Chondrocyte (in vitro differentiated cells): ENCODE results near the gene PSMC2. TPM values are rescaled to one million over a fixed set of nuclear protein-coding genes. Genes with fewer than 3 reads are reported as not detected.

Experiments used
- DNase-seq: peaks from one replicate; pipeline ENCODE4 v3.0.0; 2021; ENCODE audit warnings: mixed read lengths, low spot score
- H3K27ac Mint-ChIP-seq: one replicate; pipeline ENCODE4 v1.8.0; 2021; ENCODE audit warnings: mild to moderate bottlenecking, moderate library complexity, mixed read lengths; ENCODE audit not compliant: unreplicated experiment
- H3K27me3 Mint-ChIP-seq: 2 replicates; pipeline ENCODE4 v1.8.0; 2021; ENCODE audit warnings: low read depth, mixed read lengths
- H3K36me3 Mint-ChIP-seq: 2 replicates; pipeline ENCODE4 v1.8.0; 2021; ENCODE audit warnings: low read depth, mixed read lengths
- H3K4me1 Mint-ChIP-seq: 2 replicates; pipeline ENCODE4 v1.8.0; 2021; ENCODE audit warnings: low read depth, mild to moderate bottlenecking, mixed read lengths
- H3K4me3 Mint-ChIP-seq: one replicate; pipeline ENCODE4 v1.8.0; 2021; ENCODE audit warnings: mild to moderate bottlenecking, moderate library complexity, mixed read lengths; ENCODE audit not compliant: unreplicated experiment
- H3K9me3 Mint-ChIP-seq: 2 replicates; pipeline ENCODE4 v1.8.0; 2021; ENCODE audit warnings: low read depth, mixed read lengths
- total RNA-seq: library from RNA; stranded (reverse); gene quantifications from 3 replicates; pipeline ENCODE4 v1.2.1, GENCODE V29; 2021
- TF ChIP-seq, protein P1 (sequence below): fragments of 200-600 bp; sonication (generic); IDR thresholded peaks from 2 replicates; pipeline ENCODE4 v1.5.0; 2021; ENCODE audit warnings: antibody characterized with exemption, mild to moderate bottlenecking, moderate library complexity

The PSMC2 gene
- total RNA-seq, 1 donor from 2014 or later = 126 TPM

- no peaks in the 10 kb centered on the region for H3K9me3 Mint-ChIP-seq
Observed at GRCh38 chr7:103373866-103374643, 26.6 kb downstream of the PSMC2 start.

DNA sequence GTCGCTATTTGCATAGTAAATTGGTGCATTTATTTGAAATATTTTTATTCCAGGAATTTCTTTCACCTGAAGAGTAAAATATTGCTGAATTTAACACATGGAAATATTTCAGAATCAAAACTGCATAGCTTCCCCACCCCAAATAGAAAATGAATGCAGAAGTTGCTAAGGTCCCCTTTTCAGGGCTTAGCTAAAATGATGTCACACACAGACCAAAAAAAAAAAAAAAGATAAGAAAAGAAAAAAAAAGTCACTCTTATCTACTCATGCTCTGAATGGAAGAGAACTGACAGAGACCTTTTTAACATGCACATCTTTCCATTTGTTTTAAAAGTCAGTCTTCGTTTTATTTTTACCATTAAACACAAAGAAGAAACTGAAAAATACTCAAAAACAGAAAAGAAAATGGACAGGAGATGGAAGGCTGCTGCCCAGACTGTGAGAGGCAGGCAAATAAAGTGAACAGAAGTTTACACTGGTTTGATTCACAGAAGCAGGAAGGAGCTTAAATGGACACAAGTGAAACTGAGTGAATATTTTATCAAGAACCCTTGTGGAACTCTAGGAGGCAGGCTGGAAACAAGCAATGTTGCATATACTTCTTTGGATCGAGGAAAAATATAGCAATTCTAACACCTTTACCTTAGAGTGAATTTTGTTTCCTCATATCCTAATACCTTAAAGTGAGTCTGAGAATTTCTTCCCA, 32.0 kb downstream of the PSMC2 start:
- H3K27me3 Mint-ChIP-seq = peaks cover 19% of the 10 kb centered on the region
- H3K36me3 Mint-ChIP-seq = no peaks in the 10 kb centered on the region
- H3K27ac Mint-ChIP-seq = no peak overlapping the region
- DNase-seq = no peak
- H3K4me1 Mint-ChIP-seq = no peaks in the 10 kb centered on the region
- H3K4me3 Mint-ChIP-seq = no peak overlapping the region
- TF ChIP-seq, protein P1, sequence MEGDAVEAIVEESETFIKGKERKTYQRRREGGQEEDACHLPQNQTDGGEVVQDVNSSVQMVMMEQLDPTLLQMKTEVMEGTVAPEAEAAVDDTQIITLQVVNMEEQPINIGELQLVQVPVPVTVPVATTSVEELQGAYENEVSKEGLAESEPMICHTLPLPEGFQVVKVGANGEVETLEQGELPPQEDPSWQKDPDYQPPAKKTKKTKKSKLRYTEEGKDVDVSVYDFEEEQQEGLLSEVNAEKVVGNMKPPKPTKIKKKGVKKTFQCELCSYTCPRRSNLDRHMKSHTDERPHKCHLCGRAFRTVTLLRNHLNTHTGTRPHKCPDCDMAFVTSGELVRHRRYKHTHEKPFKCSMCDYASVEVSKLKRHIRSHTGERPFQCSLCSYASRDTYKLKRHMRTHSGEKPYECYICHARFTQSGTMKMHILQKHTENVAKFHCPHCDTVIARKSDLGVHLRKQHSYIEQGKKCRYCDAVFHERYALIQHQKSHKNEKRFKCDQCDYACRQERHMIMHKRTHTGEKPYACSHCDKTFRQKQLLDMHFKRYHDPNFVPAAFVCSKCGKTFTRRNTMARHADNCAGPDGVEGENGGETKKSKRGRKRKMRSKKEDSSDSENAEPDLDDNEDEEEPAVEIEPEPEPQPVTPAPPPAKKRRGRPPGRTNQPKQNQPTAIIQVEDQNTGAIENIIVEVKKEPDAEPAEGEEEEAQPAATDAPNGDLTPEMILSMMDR = no peak
- H3K9me3 Mint-ChIP-seq = no peaks in the 10 kb centered on the region

More at GRCh38 chr7:103373866-103374643, 26.6 kb downstream of the PSMC2 start:
- H3K36me3 Mint-ChIP-seq = peaks cover 4% of the 10 kb centered on the region
- H3K27me3 Mint-ChIP-seq = peaks cover 17% of the 10 kb centered on the region
- peak; percentile 32 for DNase-seq
- TF ChIP-seq, protein P1 = no peak
- H3K4me1 Mint-ChIP-seq = no peaks in the 10 kb centered on the region
- no peak overlapping the region for H3K4me3 Mint-ChIP-seq
- H3K27ac Mint-ChIP-seq = no peak overlapping the region

DNA sequence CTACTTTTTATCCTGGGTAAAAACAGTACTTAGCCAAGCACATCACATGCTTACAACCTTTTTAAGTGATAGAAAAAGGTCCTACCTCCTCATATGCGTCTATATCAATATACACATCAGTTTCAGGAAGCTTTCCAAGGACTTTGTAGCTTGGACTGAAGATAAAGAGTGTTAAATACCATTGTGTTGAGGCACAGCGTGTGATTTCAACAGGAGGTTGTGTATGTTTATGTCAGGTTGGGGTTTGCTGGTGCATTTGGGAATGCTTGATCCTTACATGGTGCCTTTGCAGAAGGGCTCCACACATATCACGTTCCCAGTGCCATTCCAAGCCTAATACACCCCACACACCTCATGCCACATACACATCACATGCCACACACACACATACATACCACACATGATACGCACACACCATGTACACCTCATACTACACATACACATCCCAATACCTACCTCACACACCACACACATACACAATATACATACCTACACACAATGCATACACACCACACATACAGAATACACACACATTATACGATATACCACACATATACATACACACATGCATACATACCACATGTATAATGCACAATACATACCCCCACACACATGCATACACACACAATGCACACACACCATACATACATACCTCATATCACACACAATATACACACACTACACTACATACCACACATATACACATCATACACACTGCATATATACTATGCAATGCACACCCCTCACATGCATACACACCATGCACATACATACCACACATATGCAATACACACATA, 33.1 kb downstream of the PSMC2 start:
- Mint-ChIP-seq H3K36me3 (no peaks in the 10 kb centered on the region), H3K27me3 (peaks cover 21% of the 10 kb centered on the region), H3K27ac (no peak overlapping the region), H3K4me1 (no peaks in the 10 kb centered on the region), H3K4me3 (no peak overlapping the region), H3K9me3 (no peaks in the 10 kb centered on the region)
- no peak for DNase-seq
- TF ChIP-seq, protein P1 = no peak

- Mint-ChIP-seq H3K27me3 (peaks cover 21% of the 10 kb centered on the region), H3K27ac (no peak overlapping the region), H3K36me3 (no peaks in the 10 kb centered on the region), H3K9me3 (no peaks in the 10 kb centered on the region), H3K4me1 (no peaks in the 10 kb centered on the region), H3K4me3 (no peak overlapping the region)
- no peak for DNase-seq
- TF ChIP-seq, protein P1 = no peak
Observed at GRCh38 chr7:103381280-103382031, 34.0 kb downstream of the PSMC2 start.
